Measurements from ENCODE around the gene TAF5L.
A peak's percentile ranks its signal among the peaks of the same experiment; 100 is the strongest.
"Not testable (repeated sequence)": the region's sequence is repeated elsewhere in the genome, so short reads cannot be mapped to it uniquely, and the experiment has no call there.

The TAF5L gene

DNA sequence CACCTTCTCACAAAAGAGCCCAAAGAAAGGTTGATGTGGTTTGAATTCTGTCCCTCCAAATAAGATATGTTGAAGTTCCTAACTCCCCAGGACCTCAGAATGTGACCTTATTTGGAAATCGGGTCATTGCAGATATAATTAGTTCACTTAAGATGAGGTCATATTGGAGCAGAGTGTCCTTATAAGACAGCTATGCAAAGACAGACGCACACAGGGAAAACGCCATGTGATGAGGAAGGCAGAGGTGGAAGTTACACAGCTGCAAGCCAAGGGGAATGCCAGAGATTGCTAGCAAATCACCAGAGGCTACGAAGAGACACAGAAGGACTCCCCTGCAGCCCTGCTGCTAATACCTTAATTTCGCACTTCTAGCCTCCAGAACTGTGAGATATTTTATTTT is 62.2 kb downstream of the TAF5L start:
- DNase-seq: peak; percentile 43

DNA sequence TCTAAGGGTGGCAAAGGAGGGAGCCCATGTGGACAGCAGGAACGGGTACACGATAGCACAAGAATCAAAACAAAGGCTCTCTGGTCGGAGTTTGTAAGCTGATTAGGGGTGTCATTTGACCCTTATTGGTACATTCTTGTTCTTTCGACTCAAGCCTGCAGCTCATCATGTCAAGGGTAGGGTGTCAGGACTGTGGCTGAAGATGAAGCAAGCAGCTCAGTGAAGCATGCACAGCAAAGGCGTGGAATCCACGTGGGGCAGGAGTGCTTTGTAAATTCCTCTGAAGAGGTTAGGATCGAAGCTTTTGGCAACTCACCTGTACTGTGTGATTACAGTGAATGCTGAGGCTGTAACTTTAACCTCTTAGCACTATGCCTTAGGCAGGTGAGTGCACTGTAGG is 62.7 kb downstream of the TAF5L start:
- peak; percentile 65 for DNase-seq

GRCh38 chr1:229562686-229563085 is 63.2 kb downstream of the TAF5L start:
- DNase-seq: no peak

DNA sequence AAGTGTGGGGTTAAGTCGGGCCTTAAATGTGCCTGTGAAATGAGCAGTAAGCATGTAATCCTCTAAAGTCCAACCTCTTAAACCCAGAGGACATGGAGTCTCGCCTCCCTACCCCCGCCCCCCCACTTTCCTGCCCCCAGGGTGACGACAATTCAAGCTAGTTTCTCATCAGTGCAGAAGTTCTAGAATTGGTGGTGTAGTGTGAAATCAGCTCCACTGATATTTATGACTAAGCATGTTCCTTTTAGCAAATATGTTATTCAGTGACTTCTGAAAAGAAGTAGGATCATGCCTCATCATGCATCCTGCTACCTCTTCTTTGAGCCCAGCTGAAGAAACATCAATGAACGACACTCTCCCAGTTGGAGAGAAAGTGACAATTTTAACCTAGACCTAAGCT is 64.8 kb downstream of the TAF5L start:
- DNase-seq: no peak

GRCh38 chr1:229560124-229560523 is 65.8 kb downstream of the TAF5L start:
- not testable (repeated sequence) for DNase-seq

DNA sequence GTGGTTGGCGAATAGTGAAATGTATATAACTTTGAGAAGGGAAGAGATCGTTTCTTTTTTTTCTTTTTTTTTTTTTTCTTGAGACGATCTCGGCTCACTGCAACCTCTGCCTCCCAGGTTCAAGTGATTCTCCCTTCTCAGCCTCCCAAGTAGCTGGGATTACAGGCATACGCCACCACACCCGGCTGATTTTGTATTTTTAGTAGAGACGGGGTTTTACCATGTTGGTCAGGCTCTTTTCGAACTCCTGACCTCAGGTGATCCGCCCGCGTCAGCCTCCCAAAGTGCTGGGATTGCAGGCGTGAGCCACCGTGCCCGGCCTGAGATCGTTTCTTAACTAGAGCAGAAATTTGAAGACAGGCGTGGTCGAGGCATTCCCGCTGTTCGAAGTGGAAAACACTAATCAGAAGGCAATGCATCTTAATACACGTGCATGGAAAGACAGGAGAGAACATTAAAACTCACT is 66.6 kb downstream of the TAF5L start:
- DNase-seq: not testable (repeated sequence)

DNA sequence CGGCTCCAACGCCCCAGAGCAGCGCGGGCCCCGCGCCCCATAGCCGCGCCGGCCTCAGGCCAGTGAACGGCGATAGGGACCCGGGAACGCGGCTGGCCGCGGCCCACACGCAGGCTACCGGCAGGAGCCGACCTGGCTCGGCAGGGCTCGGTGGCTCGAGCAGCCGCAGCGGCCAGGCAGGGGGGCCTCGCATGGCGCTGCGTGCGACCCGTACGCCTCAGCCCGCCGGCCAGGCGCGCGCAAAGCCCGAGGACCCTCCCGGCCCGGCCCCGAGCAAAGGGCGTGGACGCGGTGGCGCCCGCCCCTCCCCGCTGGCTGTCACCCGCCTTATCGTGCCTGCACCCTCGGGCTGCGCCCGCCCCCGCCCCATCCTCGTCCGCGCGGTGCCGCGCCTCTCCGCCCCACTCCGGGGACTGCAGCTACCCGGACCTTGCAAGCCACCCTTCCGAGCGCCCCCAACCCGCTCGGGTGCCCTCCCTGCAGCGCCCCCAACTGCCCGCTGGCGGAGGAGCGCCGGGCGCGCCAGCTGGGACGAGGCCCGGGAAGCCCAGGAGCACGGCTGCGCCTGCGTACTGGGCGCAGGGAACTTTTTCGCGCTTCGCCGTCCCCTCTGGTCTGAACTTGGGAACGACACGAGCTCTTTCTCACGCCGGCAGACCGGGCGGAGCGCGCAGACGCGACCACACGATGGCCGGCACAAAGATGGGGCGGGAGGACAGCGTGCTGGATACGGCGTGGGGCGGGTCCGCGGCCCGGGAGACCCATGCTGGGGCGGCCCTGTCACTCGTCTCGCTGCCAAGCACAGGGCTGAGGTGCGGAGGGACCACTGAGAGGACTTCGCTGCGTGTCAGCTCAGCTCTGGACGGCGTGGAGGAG is 67.2 kb downstream of the TAF5L start, which contains the start of gene ABCB10:
ABCB10 (minus strand) TSS at position 248 of the 876 bp plus-strand sequence; CDS start at position 193, 55 bp downstream.
- DNase-seq: peak; percentile 83

GRCh38 chr1:229557913-229558414 is 68.0 kb downstream of the TAF5L start:
- no peak for DNase-seq

DNA sequence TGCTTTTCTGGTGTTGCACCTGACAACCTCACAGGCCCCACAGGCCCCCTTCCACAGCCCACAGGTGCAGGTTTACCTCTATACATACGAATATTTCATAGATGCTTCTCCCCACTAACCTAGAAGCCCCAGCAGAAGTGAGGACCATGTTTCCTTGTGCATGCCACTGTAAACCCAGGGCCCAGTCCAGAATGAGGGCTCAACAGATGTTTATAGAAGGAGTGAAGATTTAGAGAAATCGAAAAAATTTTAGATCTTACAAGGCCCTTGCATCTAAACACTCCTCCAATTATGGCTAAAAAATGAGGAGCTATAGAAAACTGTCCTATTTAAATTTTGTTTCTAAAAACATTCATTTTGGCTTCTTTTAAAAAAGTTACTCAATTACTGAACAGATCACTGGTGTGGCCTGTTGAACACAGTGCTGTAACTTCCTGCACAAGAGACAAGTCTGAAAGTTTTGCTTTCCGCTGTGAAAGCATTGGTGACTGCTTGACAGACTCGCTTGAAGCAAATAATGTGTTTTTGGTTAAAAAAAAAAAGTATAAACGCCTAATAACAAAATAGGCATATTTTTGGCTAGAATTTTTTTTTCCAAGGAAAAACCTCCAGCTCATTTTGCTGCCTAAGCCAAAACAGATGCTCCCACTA is 68.6 kb downstream of the TAF5L start:
- DNase-seq: no peak

- no peak for DNase-seq
Observed at GRCh38 chr1:229554886-229555621, 70.9 kb downstream of the TAF5L start.

GRCh38 chr1:229553621-229554130 is 72.2 kb downstream of the TAF5L start:
- no peak for DNase-seq

DNA sequence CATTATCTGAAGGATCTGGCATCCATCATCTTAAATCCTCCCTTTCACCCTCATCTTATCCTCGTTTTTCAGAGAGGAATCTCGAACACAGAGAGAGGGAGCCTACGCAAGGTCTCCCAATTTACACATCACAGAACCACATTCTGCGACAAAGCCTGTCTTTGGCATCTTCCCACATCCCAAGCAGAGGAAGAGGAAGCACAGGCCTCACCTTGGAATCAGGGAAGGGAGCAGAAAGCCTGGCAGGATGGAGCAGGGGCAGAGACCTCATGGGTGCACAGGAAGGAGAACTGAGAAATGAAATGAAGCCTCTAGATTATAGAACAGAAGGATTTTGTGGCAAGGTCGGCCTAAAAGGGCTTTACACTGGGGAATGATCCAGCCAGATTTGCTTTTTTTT is 73.2 kb downstream of the TAF5L start:
- DNase-seq: no peak

DNA sequence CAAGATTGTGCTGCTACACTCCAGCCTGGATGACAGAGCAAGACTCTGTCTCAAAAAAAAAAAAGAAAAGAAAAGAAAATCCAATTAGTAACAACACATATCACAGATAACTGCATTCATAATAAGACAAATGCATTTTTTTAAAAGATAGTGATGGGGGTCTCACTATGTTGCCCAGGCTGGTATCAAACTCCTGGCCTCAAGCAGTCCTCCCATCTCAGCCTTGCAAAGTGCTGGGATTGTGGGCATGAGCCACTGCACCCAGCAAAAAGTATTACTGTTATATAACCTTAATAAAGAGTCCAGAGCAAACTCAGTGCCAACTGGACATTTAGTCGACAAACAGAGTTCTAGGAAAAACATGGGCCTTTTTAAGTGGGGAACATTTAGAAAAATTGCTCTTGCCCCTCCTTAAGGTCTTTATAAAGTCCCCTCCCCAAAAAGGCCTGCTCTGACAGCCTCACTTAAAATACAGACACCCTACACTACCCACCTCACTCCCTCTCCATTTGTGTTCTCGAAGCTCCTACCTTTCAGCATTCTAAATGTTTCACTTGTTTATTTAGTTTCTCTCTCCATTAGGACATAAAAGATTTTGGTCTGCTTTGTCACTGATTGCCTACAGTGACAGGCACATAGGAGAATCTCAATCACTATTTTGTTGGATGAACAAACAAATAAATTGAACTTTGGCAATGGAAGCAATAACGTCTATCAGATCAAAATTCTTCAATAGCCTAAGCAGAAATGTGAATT is 74.9 kb downstream of the TAF5L start:
- DNase-seq: no peak

GRCh38 chr1:229547542-229547941 is 78.4 kb downstream of the TAF5L start:
- DNase-seq: no peak

GRCh38 chr1:229544587-229544986 is 81.3 kb downstream of the TAF5L start:
- no peak for DNase-seq
